ENCODE data around the gene DCST1.

Gene DCST1

DNA sequence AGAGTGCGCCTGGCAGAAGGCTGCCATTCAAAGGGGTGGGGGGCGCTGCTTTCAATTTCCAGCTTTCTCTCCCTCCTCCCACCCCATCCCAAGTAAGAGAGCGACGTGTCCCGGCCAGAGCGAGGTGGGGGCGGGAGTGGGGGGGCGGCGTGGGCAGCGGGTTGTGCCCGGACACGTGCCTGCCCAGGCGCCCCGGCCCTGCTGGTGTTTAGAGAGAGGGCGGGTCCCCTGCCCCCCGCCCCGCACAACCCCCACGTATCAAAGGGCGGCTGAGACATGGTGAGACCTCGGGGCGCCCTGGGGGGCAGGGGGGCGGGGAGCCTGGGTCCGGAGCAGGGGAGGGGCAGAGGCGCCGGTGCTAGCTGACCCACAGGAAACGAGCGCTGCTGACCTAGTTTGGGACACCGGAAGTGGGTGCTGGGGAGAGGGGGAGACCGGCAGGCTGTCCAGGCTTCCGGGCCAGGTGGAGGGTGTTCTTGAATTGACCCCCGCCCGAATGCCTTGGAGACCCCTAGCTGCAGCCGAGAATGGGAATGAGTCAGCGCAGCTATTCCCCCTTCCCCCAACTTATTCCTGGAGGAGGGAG is 29.8 kb upstream of the DCST1 start:
- Histone ChIP-seq H3K4me3 (ENCODE audit: low read length) (peak overlapping the region; percentile 99), H3K4me1 (ENCODE audit: control insufficient read depth, insufficient read depth, low read length) (peaks cover 64% of the 10 kb centered on the region), H3K36me3 (ENCODE audit: control insufficient read depth, insufficient read depth, low read length) (no peaks in the 10 kb centered on the region), H3K9me3 (ENCODE audit: control insufficient read depth, low read length) (no peaks in the 10 kb centered on the region), H3K27me3 (ENCODE audit: control insufficient read depth, insufficient read depth, low read length) (no peaks in the 10 kb centered on the region), H3K9ac (ENCODE audit: low read length) (peak overlapping the region; percentile 99)

DNA sequence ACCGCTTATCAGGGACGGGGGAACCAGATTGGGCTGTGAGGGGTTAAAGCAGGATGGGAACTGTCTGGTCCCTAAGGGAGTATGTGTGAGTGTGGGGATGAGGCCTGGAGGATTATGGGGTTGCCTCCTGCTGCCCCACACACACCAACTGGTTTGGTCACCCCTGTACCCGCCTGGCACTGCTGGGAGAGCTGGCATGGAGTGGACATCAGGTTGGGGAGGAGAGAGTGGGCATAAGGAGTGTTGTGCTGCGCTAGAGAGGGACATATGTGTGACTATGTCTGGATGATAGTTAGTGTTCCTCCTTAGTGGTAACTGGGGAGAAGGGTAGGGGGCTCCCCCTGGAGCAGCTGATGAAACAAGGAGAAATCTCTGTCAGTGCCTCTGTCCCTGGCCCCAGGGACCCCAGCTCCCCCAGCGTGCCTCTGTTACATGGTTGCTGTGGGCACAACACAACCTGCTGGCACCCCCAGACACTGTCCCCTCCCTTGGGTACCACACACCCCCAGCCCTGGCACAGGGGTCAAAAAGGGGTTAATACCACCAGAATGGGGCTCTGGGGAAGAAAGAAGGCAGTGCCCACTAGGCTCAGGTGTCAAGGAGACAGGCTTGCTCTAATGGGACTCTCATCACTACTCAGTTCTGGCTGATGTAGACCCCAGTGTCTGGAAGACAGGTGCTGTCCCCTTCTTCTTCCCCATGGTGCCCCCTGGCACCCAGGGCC is 29.1 kb upstream of the DCST1 start:
- H3K36me3 ChIP-seq (ENCODE audit: control insufficient read depth, insufficient read depth, low read length): no peaks in the 10 kb centered on the region

GRCh38 chr1:155005076-155006011 is 28.3 kb upstream of the DCST1 start:
- peak overlapping the region; percentile 99 for H3K4me3 ChIP-seq (ENCODE audit: low read length)
- peaks cover 64% of the 10 kb centered on the region for H3K4me1 ChIP-seq (ENCODE audit: control insufficient read depth, insufficient read depth, low read length)
- no peaks in the 10 kb centered on the region for H3K9me3 ChIP-seq (ENCODE audit: control insufficient read depth, low read length)
- no peaks in the 10 kb centered on the region for H3K36me3 ChIP-seq (ENCODE audit: control insufficient read depth, insufficient read depth, low read length)
- peak overlapping the region; percentile 99 for H3K9ac ChIP-seq (ENCODE audit: low read length)
- no peaks in the 10 kb centered on the region for H3K27me3 ChIP-seq (ENCODE audit: control insufficient read depth, insufficient read depth, low read length)

More for the DNA sequence above, 29.1 kb upstream of the DCST1 start:
- no peaks in the 10 kb centered on the region for H3K27me3 ChIP-seq (ENCODE audit: control insufficient read depth, insufficient read depth, low read length)
- no peaks in the 10 kb centered on the region for H3K9me3 ChIP-seq (ENCODE audit: control insufficient read depth, low read length)
- H3K4me1 ChIP-seq (ENCODE audit: control insufficient read depth, insufficient read depth, low read length): peaks cover 64% of the 10 kb centered on the region
- H3K9ac ChIP-seq (ENCODE audit: low read length): peak overlapping the region; percentile 99
- peak overlapping the region; percentile 99 for H3K4me3 ChIP-seq (ENCODE audit: low read length)

DNA sequence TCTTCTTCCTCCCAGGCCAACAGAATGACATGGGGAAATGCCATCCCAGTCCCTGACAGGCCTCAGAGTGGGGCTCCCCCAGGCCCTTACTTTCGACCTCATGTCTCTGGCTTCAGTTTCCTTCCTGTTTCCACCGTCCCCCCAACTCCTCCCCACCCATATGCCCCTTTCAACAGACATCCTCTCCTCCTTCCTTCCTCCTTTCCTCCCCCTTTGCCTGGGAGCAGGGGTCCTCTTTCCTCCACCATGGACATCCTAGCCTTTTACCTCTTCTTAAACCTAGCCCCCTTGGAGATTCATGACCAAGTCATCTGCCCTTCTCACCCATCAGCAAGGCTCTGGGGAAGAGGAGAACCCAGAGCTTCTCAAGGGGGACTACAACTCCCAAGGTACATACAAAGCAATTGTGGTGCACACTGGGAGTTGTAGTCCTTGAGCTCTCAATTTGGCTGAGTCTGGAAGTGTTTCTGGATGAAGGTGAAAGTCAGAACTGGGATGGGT is 27.0 kb upstream of the DCST1 start:
- Histone ChIP-seq H3K27me3 (ENCODE audit: control insufficient read depth, insufficient read depth, low read length) (no peaks in the 10 kb centered on the region), H3K4me1 (ENCODE audit: control insufficient read depth, insufficient read depth, low read length) (peaks cover 72% of the 10 kb centered on the region), H3K9me3 (ENCODE audit: control insufficient read depth, low read length) (no peaks in the 10 kb centered on the region), H3K36me3 (ENCODE audit: control insufficient read depth, insufficient read depth, low read length) (no peaks in the 10 kb centered on the region), H3K4me3 (ENCODE audit: low read length) (no peak overlapping the region), H3K9ac (ENCODE audit: low read length) (peak overlapping the region; percentile 99)

GRCh38 chr1:155007251-155007828 is 26.3 kb upstream of the DCST1 start:
- Histone ChIP-seq H3K4me1 (ENCODE audit: control insufficient read depth, insufficient read depth, low read length) (peaks cover 79% of the 10 kb centered on the region), H3K4me3 (ENCODE audit: low read length) (no peak overlapping the region), H3K9me3 (ENCODE audit: control insufficient read depth, low read length) (no peaks in the 10 kb centered on the region), H3K9ac (ENCODE audit: low read length) (peak overlapping the region; percentile 69), H3K36me3 (ENCODE audit: control insufficient read depth, insufficient read depth, low read length) (no peaks in the 10 kb centered on the region), H3K27me3 (ENCODE audit: control insufficient read depth, insufficient read depth, low read length) (no peaks in the 10 kb centered on the region)

- Histone ChIP-seq H3K9ac (ENCODE audit: low read length) (peak overlapping the region; percentile 69), H3K4me3 (ENCODE audit: low read length) (no peak overlapping the region), H3K4me1 (ENCODE audit: control insufficient read depth, insufficient read depth, low read length) (peaks cover 88% of the 10 kb centered on the region), H3K36me3 (ENCODE audit: control insufficient read depth, insufficient read depth, low read length) (no peaks in the 10 kb centered on the region), H3K27me3 (ENCODE audit: control insufficient read depth, insufficient read depth, low read length) (no peaks in the 10 kb centered on the region), H3K9me3 (ENCODE audit: control insufficient read depth, low read length) (no peaks in the 10 kb centered on the region)
Measured at GRCh38 chr1:155008015-155008941, 25.3 kb upstream of the DCST1 start.

DNA sequence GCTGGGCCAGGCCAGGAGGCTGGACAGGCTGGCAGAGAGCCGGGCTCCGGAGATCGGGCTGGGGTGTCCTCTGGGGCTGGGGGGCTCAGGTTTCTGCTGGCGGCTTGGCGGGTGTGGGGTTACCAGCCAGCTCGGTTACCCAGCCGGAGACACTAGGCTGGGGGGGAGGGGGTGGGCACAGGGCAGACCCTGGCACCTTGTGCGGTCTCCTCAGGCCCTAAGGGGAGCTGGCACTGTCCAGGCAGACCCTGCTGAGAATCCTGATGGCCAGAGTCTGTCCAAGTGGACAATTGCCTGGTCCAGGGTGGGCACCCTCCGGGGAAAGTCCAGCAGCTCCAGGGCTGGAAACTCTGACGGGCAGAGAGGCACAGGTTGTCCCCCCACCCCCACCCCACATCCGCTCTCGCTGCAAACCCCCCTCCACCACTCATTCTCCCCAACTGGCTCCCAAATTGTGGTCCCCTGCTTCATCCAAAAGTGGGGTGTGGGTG is 24.4 kb upstream of the DCST1 start:
- H3K36me3 ChIP-seq (ENCODE audit: control insufficient read depth, insufficient read depth, low read length): peaks cover 2% of the 10 kb centered on the region
- H3K4me1 ChIP-seq (ENCODE audit: control insufficient read depth, insufficient read depth, low read length): peaks cover 93% of the 10 kb centered on the region
- H3K9me3 ChIP-seq (ENCODE audit: control insufficient read depth, low read length): no peaks in the 10 kb centered on the region
- H3K27me3 ChIP-seq (ENCODE audit: control insufficient read depth, insufficient read depth, low read length): no peaks in the 10 kb centered on the region
- peak overlapping the region; percentile 69 for H3K9ac ChIP-seq (ENCODE audit: low read length)
- H3K4me3 ChIP-seq (ENCODE audit: low read length): no peak overlapping the region

DNA sequence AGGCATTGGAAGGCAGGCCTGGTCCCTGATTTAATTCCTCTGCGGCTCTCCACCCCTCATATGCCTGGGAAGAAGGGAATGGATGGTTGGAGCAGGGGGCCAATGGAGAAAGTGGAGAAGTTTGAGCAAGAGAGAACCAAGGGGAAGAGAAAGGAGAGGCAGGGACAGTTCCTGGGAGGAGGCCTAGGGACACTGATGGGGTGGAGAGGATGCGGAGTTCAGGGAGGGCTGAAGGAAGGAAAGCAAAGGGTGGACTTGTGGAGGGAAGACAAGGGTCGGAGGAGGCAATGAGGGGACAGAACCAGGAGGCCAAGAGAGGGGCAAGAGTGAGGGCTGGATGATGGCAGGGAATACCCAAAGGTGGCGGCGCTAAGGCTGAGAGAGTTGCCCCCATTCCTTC is 23.9 kb upstream of the DCST1 start:
- Histone ChIP-seq H3K36me3 (ENCODE audit: control insufficient read depth, insufficient read depth, low read length) (peaks cover 7% of the 10 kb centered on the region), H3K4me1 (ENCODE audit: control insufficient read depth, insufficient read depth, low read length) (peaks cover 95% of the 10 kb centered on the region), H3K9me3 (ENCODE audit: control insufficient read depth, low read length) (no peaks in the 10 kb centered on the region), H3K9ac (ENCODE audit: low read length) (peak overlapping the region; percentile 69), H3K27me3 (ENCODE audit: control insufficient read depth, insufficient read depth, low read length) (no peaks in the 10 kb centered on the region), H3K4me3 (ENCODE audit: low read length) (no peak overlapping the region)

GRCh38 chr1:155010211-155010918 is 23.3 kb upstream of the DCST1 start:
- H3K9ac ChIP-seq (ENCODE audit: low read length): peak overlapping the region; percentile 69
- no peak overlapping the region for H3K4me3 ChIP-seq (ENCODE audit: low read length)
- H3K27me3 ChIP-seq (ENCODE audit: control insufficient read depth, insufficient read depth, low read length): no peaks in the 10 kb centered on the region
- no peaks in the 10 kb centered on the region for H3K9me3 ChIP-seq (ENCODE audit: control insufficient read depth, low read length)
- peaks cover 8% of the 10 kb centered on the region for H3K36me3 ChIP-seq (ENCODE audit: control insufficient read depth, insufficient read depth, low read length)
- H3K4me1 ChIP-seq (ENCODE audit: control insufficient read depth, insufficient read depth, low read length): peaks cover 90% of the 10 kb centered on the region

- H3K36me3 ChIP-seq (ENCODE audit: control insufficient read depth, insufficient read depth, low read length): peaks cover 14% of the 10 kb centered on the region
- peaks cover 90% of the 10 kb centered on the region for H3K4me1 ChIP-seq (ENCODE audit: control insufficient read depth, insufficient read depth, low read length)
- peak overlapping the region; percentile 20 for H3K9ac ChIP-seq (ENCODE audit: low read length)
- no peak overlapping the region for H3K4me3 ChIP-seq (ENCODE audit: low read length)
- H3K27me3 ChIP-seq (ENCODE audit: control insufficient read depth, insufficient read depth, low read length): no peaks in the 10 kb centered on the region
- H3K9me3 ChIP-seq (ENCODE audit: control insufficient read depth, low read length): no peaks in the 10 kb centered on the region
Measured at GRCh38 chr1:155011004-155011416, 22.6 kb upstream of the DCST1 start.
